OCI-LY3 (cell line): ENCODE measurements around the gene CLIP2.

ENCODE experiments used
- CTCF ChIP-seq: fragments of 200-600, 300-600 bp; sonication (generic); IDR thresholded peaks from 2 replicates; pipeline ENCODE4 v1.5.1; 2014; ENCODE audit warnings: antibody characterized with exemption, low read length, low read depth
- EZH2phosphoT487 ChIP-seq: fragments of 200-600 bp; shearing (Covaris generic); IDR thresholded peaks from 2 replicates; pipeline ENCODE4 v1.6.1; 2018; ENCODE audit warnings: antibody characterized with exemption, mixed run types, low read depth

DNA sequence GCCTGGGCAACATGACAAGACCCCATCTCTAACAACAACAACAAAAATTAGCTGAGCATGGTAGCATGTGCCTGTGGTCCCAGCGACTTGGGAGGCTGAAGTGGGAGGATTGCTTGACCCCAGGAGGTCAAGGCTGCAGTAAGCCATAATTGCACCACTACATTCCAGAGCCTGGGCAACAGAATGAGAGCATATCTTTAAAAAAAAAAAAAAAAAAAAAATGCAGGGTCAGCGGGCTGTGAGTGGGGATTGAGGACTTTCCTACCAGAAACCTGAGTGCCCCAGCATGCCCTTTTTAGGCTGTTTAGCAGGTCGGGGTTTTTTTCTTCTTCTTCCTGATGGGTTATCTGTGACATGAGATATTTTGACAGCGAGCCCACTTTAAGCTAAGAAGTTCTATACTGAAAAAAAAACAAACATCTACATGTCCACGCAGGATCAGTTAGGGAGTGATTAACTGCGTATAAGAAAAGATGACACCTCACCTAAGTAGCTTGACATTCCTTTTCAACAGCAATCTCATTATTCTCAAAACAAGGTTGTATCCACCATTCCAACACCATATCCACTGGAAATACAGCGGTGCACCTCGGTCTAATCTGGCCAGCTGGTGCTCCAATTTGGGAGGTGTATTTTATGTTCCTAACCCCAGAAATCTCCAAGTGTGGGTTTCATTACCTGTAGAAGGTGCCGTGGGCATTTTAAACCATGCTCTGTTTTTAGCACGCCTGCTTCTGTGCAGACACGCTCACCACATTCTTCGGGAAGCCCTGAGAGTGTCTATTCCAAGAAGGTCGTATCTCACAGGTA, 21.2 kb upstream of the CLIP2 start:
- TF ChIP-seq EZH2phosphoT487 (no peak), CTCF (no peak)
